Neural progenitor cell (in vitro differentiated cells): ENCODE measurements around the gene CNTNAP2.

ENCODE experiments used
- EZH2phosphoT487 ChIP-seq: fragments of 200-600 bp; sonication (generic); IDR thresholded peaks from 2 replicates; pipeline ENCODE4 v1.6.1; 2017; ENCODE audit warnings: antibody characterized with exemption
- TF ChIP-seq, protein P1 (sequence below): fragments of 200-600 bp; sonication (generic); IDR thresholded peaks from 2 replicates; pipeline ENCODE4 v1.5.1; 2017; ENCODE audit warnings: antibody characterized with exemption, mild to moderate bottlenecking

DNA sequence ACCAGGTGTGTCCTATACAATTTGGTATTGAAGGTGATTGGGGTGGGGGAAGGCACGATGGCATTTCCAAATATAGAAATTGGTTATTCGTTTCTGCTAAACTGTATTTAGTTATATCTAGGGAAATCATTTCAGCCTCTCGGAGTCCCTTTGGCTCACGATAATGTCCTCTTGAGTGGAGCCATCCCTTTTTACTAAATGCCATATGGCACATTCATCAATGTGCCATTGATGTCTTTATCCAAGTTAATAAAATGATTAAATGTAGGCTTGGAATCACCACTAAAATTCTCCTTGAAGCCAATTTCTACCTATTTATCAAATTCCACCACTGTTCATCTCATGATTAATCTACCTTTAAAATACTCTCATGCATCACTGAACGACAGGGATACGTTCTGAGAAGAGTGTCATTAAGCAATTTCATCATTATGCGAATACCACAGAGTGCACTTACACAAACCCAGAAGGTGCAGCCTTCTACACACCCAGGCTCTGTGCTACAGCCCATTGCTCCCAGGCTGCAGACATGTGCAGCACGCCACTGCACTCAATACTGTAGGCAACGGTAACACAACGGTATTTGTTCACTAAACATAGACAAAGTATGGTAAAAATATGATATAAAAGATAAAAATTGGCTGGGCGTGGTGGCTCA, 2254.8 kb downstream of the CNTNAP2 start:
- TF ChIP-seq, protein P1, sequence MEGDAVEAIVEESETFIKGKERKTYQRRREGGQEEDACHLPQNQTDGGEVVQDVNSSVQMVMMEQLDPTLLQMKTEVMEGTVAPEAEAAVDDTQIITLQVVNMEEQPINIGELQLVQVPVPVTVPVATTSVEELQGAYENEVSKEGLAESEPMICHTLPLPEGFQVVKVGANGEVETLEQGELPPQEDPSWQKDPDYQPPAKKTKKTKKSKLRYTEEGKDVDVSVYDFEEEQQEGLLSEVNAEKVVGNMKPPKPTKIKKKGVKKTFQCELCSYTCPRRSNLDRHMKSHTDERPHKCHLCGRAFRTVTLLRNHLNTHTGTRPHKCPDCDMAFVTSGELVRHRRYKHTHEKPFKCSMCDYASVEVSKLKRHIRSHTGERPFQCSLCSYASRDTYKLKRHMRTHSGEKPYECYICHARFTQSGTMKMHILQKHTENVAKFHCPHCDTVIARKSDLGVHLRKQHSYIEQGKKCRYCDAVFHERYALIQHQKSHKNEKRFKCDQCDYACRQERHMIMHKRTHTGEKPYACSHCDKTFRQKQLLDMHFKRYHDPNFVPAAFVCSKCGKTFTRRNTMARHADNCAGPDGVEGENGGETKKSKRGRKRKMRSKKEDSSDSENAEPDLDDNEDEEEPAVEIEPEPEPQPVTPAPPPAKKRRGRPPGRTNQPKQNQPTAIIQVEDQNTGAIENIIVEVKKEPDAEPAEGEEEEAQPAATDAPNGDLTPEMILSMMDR: no peak
- TF ChIP-seq EZH2phosphoT487: no peak
